PFSK-1 (cell line): ENCODE results near the gene RBM15.

ENCODE experiments used
- FOXP2 ChIP-seq: optimal IDR thresholded peaks from 2 replicates; pipeline ENCODE3; 2011; ENCODE audit warnings: borderline replicate concordance, control low read depth, inconsistent platforms; ENCODE audit not compliant: insufficient read depth; ENCODE audit errors: extremely low read length, extremely low read depth
- POLR2AphosphoS5 ChIP-seq: IDR thresholded peaks from 2 replicates; pipeline ENCODE4 v1.6.1; 2012; ENCODE audit warnings: low read depth, mild to moderate bottlenecking, control low read depth, low read length, moderate library complexity
- REST ChIP-seq, 2 experiments: IDR thresholded peaks; 2 replicates each; pipeline versions ENCODE4 v1.6.1 to v1.8.0; 2011 to 2012; ENCODE audit warnings: low read depth in 2 of 2, low read length in 2 of 2, control low read depth in 1 of 2, inconsistent platforms in 1 of 2, mild to moderate bottlenecking in 1 of 2, moderate library complexity in 1 of 2; ENCODE audit not compliant: insufficient read depth in 1 of 2
- SIN3A ChIP-seq: IDR thresholded peaks from 2 replicates; pipeline ENCODE4 v1.6.1; 2012; ENCODE audit warnings: mild to moderate bottlenecking, low read length, moderate library complexity, borderline replicate concordance; ENCODE audit not compliant: insufficient read depth
- TAF1 ChIP-seq: IDR thresholded peaks from 2 replicates; pipeline ENCODE4 v1.6.1; 2012; ENCODE audit warnings: low read length, control low read depth, borderline replicate concordance; ENCODE audit not compliant: insufficient read depth

The RBM15 gene

DNA sequence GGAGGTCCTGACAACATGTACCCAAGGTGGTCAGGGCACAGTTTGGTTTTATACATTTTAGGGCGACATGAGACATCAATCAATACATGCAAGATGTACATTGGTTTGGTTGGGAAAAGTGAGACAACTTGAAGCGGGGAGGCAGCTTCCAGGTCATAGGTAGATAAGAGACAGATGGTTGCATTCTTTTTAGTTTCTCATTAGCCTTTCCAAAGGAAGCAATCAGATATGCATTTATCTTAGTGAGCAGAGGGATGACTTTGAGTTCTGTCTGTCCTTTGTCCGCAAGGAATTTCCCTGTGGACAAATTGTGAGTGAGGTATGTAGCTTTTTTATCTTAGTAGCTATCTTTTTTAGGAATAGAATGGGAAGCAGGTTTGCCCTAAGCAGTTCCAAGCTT, 10.5 kb upstream of the RBM15 start:
- no peak for TF ChIP-seq REST (IDR thresholded peaks at IDR 0.05; ENCODE audit: insufficient read depth in 1 of 2, low read depth in 2 of 2, low read length in 2 of 2)
- no peak for TF ChIP-seq SIN3A
- TF ChIP-seq POLR2AphosphoS5, result no peak
- no peak for TF ChIP-seq TAF1
- no peak for TF ChIP-seq FOXP2

DNA sequence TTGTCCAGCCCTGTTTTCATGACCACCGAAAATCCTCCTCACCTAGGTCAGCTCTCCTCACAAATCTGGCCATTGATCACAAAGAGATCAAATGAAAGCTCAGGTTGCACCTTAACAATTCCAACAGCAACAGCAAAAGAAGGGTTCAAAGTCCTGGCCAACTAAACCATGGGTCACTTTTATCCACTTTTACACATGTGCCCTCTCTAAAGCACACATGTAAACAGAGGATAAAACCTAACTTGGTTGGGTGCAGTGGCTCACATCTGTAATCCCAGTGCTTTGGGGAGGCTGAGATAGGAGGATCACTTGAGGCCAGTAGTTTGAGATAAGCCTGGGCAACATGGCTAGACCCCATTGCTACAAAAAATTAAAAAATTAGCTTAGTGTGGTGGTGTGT, 3.9 kb upstream of the RBM15 start:
- TF ChIP-seq POLR2AphosphoS5 (no peak), TAF1 (no peak), FOXP2 (no peak), REST (IDR thresholded peaks at IDR 0.05; ENCODE audit: insufficient read depth in 1 of 2, low read depth in 2 of 2, low read length in 2 of 2) (no peak), SIN3A (no peak)

GRCh38 chr1:110336300-110337039, 2.7 kb upstream of the RBM15 start:
- TF ChIP-seq TAF1, result no peak
- no peak for TF ChIP-seq POLR2AphosphoS5
- no peak for TF ChIP-seq SIN3A
- no peak for TF ChIP-seq REST (IDR thresholded peaks at IDR 0.05; ENCODE audit: insufficient read depth in 1 of 2, low read depth in 2 of 2, low read length in 2 of 2)
- TF ChIP-seq FOXP2, result no peak

DNA sequence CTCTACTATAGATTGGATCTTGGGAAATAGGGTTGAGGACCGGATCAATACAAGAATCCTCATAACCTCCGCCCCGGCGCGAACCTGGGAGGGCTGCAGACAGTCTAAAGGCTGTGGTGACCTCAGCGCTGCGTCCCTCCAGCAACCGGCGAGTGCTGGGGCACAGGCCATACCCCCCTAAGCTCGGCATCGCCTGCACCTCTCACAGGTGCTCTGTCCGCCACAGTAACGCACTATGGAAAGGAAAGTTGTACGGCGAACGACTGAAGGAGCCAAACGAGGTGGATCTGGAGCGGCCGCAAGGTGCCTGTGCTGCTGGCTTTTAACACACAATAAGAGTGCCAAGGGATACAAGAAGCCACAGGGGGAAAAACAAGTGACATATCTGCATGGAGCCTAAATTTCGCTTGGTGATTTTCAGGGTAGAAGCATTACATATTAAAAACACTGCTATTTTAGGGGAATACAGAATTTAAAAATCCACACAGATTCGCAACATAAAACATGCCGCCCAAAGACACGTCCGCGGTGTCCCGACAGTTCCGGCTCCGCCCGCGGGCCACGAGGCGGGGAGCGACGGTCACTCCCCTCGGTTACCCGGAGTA, 1.4 kb upstream of the RBM15 start:
- TF ChIP-seq POLR2AphosphoS5 (no peak), TAF1 (no peak), REST (IDR thresholded peaks at IDR 0.05; ENCODE audit: insufficient read depth in 1 of 2, low read depth in 2 of 2, low read length in 2 of 2) (no peak), FOXP2 (no peak), SIN3A (no peak)
